Body of pancreas (tissue), 4 donors: ENCODE measurements around the gene PUM2. TPM values are rescaled to one million over a fixed set of nuclear protein-coding genes. Genes with fewer than 3 reads are reported as not detected.

ENCODE experiments used
- ATAC-seq: fragments of 150-250 bp; one replicate; pipeline ENCODE4 v1.9.1; 2016
- DNase-seq, 4 donors: peaks; one replicate each; pipeline ENCODE4 v3.0.0-alpha.2; 2019
- H3K27ac ChIP-seq, 4 donors: fragments of 200-600 bp; sonication (generic); 1 replicate in 3 of 4; 2 replicates in 1 of 4; pipeline versions ENCODE4 v1.5.1 to v1.6.1; 2016 to 2019; ENCODE audit warnings: mild to moderate bottlenecking in 1 of 4, mixed read lengths in 1 of 4, moderate library complexity in 1 of 4
- H3K27me3 ChIP-seq, 2 donors: fragments of 200-600 bp; sonication (generic); one replicate each; pipeline ENCODE4 v1.6.0; 2016; ENCODE audit warnings: mild to moderate bottlenecking in 1 of 2
- H3K36me3 ChIP-seq, 2 donors: fragments of 200-600 bp; sonication (generic); replicated peaks in 1 of 2; 2 replicates each; pipeline ENCODE4 v1.5.1; 2016; ENCODE audit warnings: low read depth in 2 of 2; ENCODE audit not compliant: insufficient read depth in 1 of 2
- H3K4me1 ChIP-seq: fragments of 200-600 bp; sonication (generic); one replicate; pipeline ENCODE4 v1.6.0; 2016
- H3K4me3 ChIP-seq, 2 donors: fragments of 200-600 bp; sonication (generic); 1 replicate in 1 of 2; 2 replicates in 1 of 2; pipeline ENCODE4 v1.5.1; 2016 to 2019
- H3K9me3 ChIP-seq, 3 donors: fragments of 200-600 bp; sonication (generic); 1 replicate in 2 of 3; 2 replicates in 1 of 3; pipeline ENCODE4 v1.5.1; 2016
- POLR2A ChIP-seq, 3 donors: fragments of 450-650 bp; IDR thresholded peaks; one replicate each; pipeline ENCODE4 v1.6.1; 2016; ENCODE audit warnings: antibody characterized with exemption in 3 of 3, mild to moderate bottlenecking in 2 of 3
- whole genome bisulfite sequencing, 2 donors: methylation state at CpG; one replicate each; pipeline ENCODE4 v1.1.5; 2017; 5-methylcytosine and 5-hydroxymethylcytosine counted together
- intact Hi-C: fragments of 100-400 bp; cut with DNase I; formaldehyde crosslinking; loops from one replicate; pipeline ENCODE4 v1.15.1; 2023
- total RNA-seq, 2 donors: library from RNA; depleted of rRNA; stranded (reverse); fragments of >200 nt; gene quantifications; one replicate each; pipeline ENCODE4 v1.1.0, GENCODE V29; 2016
- TF ChIP-seq, protein P1 (sequence below), 7 experiments: fragments of 450-650 bp in 4 of 7; fragments of 200-600 bp in 3 of 7; sonication (generic) in 3 of 7; IDR thresholded peaks; one replicate each; pipeline ENCODE4 v1.5.1; 2016 to 2019; ENCODE audit warnings: antibody characterized with exemption in 7 of 7

Gene PUM2
- total RNA-seq, 2 donors from 2014 or later: 25.7 to 43.3 TPM

DNA sequence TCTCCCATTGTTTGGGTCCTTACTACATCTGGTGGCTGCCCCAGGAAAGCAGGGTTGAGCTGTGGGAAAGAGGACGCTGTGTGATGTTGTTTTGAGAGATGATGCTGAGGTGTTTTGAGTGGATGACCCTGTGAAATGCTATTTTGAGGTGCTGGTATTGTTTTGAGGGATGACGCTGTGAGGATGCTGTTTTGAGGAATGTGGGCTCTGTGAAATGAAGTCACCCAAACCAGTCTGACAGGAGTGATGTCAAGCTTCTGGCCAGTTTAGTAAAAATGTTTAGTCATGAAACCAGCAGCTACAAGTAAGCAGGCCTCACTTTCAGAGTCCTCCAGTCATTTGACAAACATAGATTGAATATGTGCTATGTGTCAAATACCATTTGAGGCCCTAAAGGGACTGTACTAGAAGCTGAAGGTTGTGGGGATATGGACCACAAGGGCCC, 16.1 kb upstream of the PUM2 start:
- Histone ChIP-seq H3K4me1 (no peaks in the 10 kb centered on the region), H3K27ac (no peak overlapping the region), H3K9me3 (no peaks in the 10 kb centered on the region), H3K36me3 (no peaks in the 10 kb centered on the region), H3K4me3 (no peak overlapping the region), H3K27me3 (no peaks in the 10 kb centered on the region)
- intact Hi-C loops: no loop called here
- ATAC-seq: no peak
- TF ChIP-seq, protein P1, sequence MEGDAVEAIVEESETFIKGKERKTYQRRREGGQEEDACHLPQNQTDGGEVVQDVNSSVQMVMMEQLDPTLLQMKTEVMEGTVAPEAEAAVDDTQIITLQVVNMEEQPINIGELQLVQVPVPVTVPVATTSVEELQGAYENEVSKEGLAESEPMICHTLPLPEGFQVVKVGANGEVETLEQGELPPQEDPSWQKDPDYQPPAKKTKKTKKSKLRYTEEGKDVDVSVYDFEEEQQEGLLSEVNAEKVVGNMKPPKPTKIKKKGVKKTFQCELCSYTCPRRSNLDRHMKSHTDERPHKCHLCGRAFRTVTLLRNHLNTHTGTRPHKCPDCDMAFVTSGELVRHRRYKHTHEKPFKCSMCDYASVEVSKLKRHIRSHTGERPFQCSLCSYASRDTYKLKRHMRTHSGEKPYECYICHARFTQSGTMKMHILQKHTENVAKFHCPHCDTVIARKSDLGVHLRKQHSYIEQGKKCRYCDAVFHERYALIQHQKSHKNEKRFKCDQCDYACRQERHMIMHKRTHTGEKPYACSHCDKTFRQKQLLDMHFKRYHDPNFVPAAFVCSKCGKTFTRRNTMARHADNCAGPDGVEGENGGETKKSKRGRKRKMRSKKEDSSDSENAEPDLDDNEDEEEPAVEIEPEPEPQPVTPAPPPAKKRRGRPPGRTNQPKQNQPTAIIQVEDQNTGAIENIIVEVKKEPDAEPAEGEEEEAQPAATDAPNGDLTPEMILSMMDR (IDR thresholded peaks at IDR 0.05): no peak
- TF ChIP-seq POLR2A (IDR thresholded peaks at IDR 0.05): no peak
- DNase-seq: no peak
- 67 to 83% methylated on average over 2 of the region's 2 CpGs for WGBS, 2 donors

DNA sequence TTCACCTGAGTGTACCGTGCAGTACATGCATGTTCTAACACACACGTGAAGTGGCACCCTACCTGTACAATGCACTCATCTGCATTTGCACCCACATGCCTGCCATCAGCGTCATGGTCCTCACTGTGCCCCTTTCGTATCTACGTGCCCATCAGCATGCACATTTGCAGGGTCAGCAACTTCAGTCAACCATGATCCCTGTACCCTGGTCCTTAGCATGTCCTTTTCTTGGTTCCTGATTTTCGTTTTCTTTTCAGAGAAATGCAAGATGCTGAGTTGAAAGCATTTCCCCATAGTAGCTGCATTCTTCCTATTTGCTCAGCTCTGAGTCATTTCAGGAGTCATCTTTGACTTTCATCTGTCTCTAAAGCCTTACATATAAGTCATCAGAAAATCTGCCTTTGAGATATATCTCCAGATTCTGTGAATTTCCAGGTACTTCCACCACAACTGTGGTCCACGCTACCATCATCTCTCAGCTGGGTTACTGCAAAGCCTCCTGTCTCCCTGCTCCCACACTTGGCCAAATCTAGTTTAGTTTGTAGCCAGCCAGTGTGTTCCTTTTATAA, 14.7 kb upstream of the PUM2 start:
- H3K9me3 ChIP-seq: no peaks in the 10 kb centered on the region
- no peak for TF ChIP-seq POLR2A (IDR thresholded peaks at IDR 0.05)
- TF ChIP-seq, protein P1 (IDR thresholded peaks at IDR 0.05): no peak
- no peak overlapping the region for H3K27ac ChIP-seq
- 75 to 80% methylated on average over 7 of the region's 7 CpGs for WGBS, 2 donors
- H3K36me3 ChIP-seq: no peaks in the 10 kb centered on the region
- ATAC-seq: no peak
- no peaks in the 10 kb centered on the region for H3K27me3 ChIP-seq
- no peak for DNase-seq
- intact Hi-C loops: no loop called here
- H3K4me3 ChIP-seq: no peak overlapping the region
- no peaks in the 10 kb centered on the region for H3K4me1 ChIP-seq

DNA sequence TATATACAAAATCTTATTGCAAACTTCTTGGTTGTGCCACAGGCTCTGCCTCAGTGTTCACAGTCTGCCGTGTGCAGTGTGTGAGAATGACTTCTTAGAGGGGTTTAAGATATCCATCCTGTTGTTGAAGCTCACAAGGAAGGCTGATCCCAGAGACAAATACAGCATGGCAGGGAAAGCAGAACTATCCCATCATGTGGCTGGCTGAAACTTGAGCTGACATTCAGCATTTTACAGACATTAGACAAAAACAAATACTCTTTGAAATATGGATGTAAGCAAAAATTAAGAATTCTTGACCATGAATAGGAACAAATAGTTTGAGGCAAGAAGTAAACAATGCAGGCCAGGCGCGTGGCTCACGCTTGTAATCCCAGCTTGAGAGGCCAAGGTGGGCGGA, 12.9 kb upstream of the PUM2 start:
- H3K4me1 ChIP-seq: no peaks in the 10 kb centered on the region
- no peaks in the 10 kb centered on the region for H3K27me3 ChIP-seq
- H3K27ac ChIP-seq: no peak overlapping the region
- intact Hi-C loops: no loop called here
- TF ChIP-seq POLR2A (IDR thresholded peaks at IDR 0.05): no peak
- TF ChIP-seq, protein P1 (IDR thresholded peaks at IDR 0.05): no peak
- DNase-seq (no peak), ATAC-seq (no peak)
- H3K4me3 ChIP-seq: no peak overlapping the region
- no peaks in the 10 kb centered on the region for H3K36me3 ChIP-seq
- no peaks in the 10 kb centered on the region for H3K9me3 ChIP-seq
- WGBS, 2 donors: 92 to 93% methylated on average over 5 of the region's 5 CpGs

DNA sequence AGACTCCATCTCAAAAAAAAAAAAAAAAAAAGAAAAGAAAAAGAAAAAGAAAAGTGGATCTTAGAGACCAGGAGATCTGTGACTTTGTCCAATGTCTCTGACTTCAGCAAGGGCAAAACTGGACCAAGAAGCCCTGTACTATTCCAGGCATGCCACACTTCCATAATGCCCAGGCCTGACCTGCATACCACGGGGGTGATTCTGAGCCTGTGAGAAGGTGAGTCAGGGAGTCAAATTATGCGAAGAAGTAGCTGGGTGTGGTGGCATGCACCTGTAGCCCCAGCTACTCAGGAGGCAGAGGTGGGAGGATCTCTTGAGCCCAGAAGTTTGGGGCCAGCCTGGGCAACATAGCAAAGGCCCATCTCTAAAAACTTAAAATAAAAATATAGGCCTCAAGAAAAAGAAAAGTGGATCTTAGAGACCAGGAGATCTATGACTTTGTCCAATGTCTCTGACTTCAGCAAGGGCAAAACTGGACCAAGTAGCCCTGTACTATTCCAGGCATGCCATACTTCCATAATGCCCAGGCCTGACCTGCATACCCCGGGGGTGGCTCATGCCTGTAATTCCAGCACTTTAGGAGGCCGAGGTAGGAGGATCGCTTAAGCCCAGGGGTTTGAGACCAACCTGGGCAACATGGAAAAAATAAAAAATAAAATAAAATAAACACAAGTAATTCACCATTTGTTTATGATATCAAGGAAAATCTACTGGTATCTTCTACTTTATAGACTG, 12.2 kb upstream of the PUM2 start:
- 89 to 90% methylated on average over 5 of the region's 5 CpGs for WGBS, 2 donors
- no peak for ATAC-seq

More for the DNA sequence above, 12.2 kb upstream of the PUM2 start:
- TF ChIP-seq POLR2A (IDR thresholded peaks at IDR 0.05): no peak
- TF ChIP-seq, protein P1 (IDR thresholded peaks at IDR 0.05): no peak
- H3K27ac ChIP-seq: no peak overlapping the region
- H3K36me3 ChIP-seq: no peaks in the 10 kb centered on the region
- intact Hi-C loops: no loop called here
- H3K9me3 ChIP-seq: no peaks in the 10 kb centered on the region
- no peak for DNase-seq
- no peaks in the 10 kb centered on the region for H3K4me1 ChIP-seq
- no peak overlapping the region for H3K4me3 ChIP-seq
- no peaks in the 10 kb centered on the region for H3K27me3 ChIP-seq
